GM12875 (cell line): ENCODE measurements around the gene COL8A1.

Source experiments
- H3K4me3 ChIP-seq: one replicate; pipeline ENCODE4 v1.5.1; 2011; ENCODE audit warnings: low read depth, low read length, control low read depth
- CTCF ChIP-seq: IDR thresholded peaks from 2 replicates; pipeline ENCODE4 v1.5.1; 2011; ENCODE audit warnings: low read depth, mild to moderate bottlenecking, control low read depth, inconsistent platforms, low read length, moderate library complexity, borderline replicate concordance; ENCODE audit not compliant: insufficient read depth

Gene COL8A1

DNA sequence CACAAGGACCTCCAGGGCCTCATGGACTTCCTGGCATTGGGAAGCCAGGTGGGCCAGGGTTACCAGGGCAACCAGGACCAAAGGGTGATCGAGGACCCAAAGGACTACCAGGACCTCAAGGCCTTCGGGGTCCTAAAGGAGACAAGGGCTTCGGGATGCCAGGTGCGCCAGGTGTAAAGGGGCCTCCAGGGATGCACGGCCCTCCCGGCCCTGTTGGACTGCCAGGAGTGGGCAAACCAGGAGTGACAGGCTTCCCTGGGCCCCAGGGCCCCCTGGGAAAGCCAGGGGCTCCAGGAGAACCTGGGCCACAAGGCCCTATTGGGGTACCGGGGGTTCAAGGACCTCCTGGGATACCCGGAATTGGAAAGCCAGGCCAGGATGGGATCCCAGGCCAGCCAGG, 156.1 kb downstream of the COL8A1 start:
- H3K4me3 ChIP-seq: no peak overlapping the region
- no peak for TF ChIP-seq CTCF

- H3K4me3 ChIP-seq: no peak overlapping the region
- TF ChIP-seq CTCF: no peak
Observed at GRCh38 chr3:99795573-99795972, 157.2 kb downstream of the COL8A1 start.

DNA sequence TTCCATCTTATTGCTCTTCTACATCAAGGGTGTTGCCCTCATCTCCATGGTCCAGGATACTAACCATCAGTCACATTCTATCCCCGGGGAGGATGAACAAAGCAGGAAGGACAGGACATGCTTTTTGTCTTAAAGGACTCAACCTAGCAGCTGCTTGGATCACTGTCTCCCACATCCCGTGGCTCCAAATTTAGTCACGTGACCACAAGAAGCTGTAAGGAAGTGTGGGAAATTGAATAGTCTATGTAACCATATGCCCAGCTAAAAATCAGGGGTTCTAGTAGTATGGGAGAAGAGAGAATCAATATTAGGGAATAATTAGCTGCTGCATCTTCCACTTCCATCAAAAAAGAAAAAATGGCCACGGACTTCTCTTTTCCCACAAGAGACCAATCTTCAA, 161.0 kb downstream of the COL8A1 start:
- no peak overlapping the region for H3K4me3 ChIP-seq
- TF ChIP-seq CTCF: no peak

- no peak for TF ChIP-seq CTCF
- no peak overlapping the region for H3K4me3 ChIP-seq
Observed at GRCh38 chr3:99803297-99803696, 164.9 kb downstream of the COL8A1 start.

DNA sequence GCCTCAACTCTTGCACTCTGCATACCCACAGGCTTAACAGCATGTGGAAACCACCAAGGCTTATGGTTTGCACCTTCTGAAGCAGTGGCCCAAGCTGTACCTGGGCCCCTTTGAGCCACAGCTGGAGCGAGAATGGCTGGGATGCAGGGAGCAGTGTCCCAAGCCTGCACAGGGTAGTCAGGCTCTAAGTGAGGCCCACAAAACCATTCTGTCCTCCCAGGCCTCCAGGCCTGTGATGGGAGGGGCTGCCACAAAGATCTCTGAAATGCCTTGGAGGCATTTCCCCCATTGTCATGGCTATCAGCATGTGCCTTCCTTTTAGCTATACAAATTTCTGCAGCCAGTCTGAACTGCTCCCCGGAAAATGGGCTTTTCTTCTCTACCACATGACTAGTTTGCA, 166.8 kb downstream of the COL8A1 start:
- no peak for TF ChIP-seq CTCF
- H3K4me3 ChIP-seq: no peak overlapping the region

DNA sequence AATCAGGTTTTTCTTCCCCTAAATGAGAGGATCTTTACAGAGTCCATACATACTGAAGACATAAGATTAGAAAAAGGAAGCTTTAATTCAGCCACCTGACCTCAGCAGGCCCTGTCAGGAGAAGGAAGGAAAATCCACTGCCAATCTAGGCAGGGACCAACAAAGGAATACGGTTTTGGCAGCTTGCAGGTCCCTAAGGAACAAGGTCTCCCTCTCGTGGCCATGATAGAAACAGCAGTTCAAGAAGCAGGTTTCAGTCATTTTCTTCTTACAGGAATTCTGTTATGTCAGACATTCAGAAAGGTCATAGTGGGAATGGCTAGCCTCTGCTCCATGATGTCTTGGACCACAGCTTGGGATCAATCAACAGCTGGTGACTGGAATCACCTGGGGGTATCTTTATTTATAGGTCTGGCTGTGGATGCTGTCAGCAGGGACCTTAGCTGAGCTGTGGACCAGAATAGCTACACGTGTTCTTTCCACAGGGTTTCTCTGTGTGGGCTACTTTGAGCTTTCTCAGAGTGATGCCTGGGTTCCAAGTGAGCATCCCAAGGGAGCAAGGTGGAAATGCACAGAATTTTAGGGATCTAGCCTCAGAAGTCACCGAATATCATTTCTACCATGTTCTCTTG, 169.9 kb downstream of the COL8A1 start:
- peak; percentile 82 for TF ChIP-seq CTCF
- no peak overlapping the region for H3K4me3 ChIP-seq

DNA sequence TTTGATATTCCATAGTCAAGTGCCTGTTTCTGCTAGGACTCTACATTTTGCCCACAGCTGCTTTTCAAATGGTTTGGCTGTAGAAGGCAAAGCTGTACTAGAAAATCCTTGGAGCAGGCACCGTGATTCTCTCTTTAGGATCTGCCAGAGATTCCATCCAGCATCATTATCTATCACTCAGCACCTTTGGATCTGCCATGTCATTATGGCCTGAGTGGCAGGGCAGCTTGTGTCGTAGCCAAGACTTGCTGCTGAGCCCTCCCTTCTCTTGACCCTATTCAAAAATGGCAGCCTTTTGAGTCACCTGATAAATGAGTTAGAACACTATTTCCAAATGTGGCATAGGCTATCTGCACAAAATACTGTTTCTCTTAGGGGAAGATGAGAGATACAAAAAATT, 171.2 kb downstream of the COL8A1 start:
- H3K4me3 ChIP-seq: no peak overlapping the region
- TF ChIP-seq CTCF: no peak
